ENCODE results near the gene VSIG2. TPM values are rescaled to one million over a fixed set of nuclear protein-coding genes. Genes with fewer than 3 reads are reported as not detected.
A peak's percentile ranks its signal among the peaks of the same experiment; 100 is the strongest.

VSIG2 gene
- total RNA-seq: not detected in 2 replicates
- long read RNA-seq: 0 reads

- DNase-seq (ENCODE audit: low read depth, low spot score): no peak
- no peaks in the 10 kb centered on the region for H3K9me3 Mint-ChIP-seq
- peaks cover 19% of the 10 kb centered on the region for H3K4me1 Mint-ChIP-seq
- TF ChIP-seq CTCF (conservative IDR thresholded peaks at IDR 0.05): no peak
- H3K27me3 Mint-ChIP-seq (ENCODE audit: low read depth): peaks cover 63% of the 10 kb centered on the region
- H3K36me3 Mint-ChIP-seq (ENCODE audit: low read depth): no peaks in the 10 kb centered on the region
- H3K27ac Mint-ChIP-seq (ENCODE audit: unreplicated experiment): no peak within 1 kb of the TSS
- H3K4me3 Mint-ChIP-seq: no peak within 1 kb of the TSS
These were observed at the start of gene VSIG2 for GRCh38 chr11:124751741-124752470. Gene VSIG2, minus strand, starts transcription at chr11:124752255. Its CDS starts 118 bp downstream, at chr11:124752137.

GRCh38 chr11:124801014-124801413, 49.0 kb upstream of the VSIG2 start:
- no peak for TF ChIP-seq CTCF (conservative IDR thresholded peaks at IDR 0.05)
- Mint-ChIP-seq H3K4me3 (peak overlapping the region; percentile 93), H3K36me3 (ENCODE audit: low read depth) (peaks cover 10% of the 10 kb centered on the region), H3K4me1 (peaks cover 34% of the 10 kb centered on the region), H3K27me3 (ENCODE audit: low read depth) (no peaks in the 10 kb centered on the region), H3K27ac (ENCODE audit: unreplicated experiment) (peak overlapping the region; percentile 98), H3K9me3 (no peaks in the 10 kb centered on the region)
- DNase-seq (ENCODE audit: low read depth, low spot score): no peak

GRCh38 chr11:124800226-124800929, 48.3 kb upstream of the VSIG2 start, which contains the start of gene MSANTD2:
Gene MSANTD2, minus strand, starts transcription at chr11:124800406. Its CDS starts 26 bp downstream, at chr11:124800380.
- peaks cover 4% of the 10 kb centered on the region for H3K36me3 Mint-ChIP-seq (ENCODE audit: low read depth)
- DNase-seq (ENCODE audit: low read depth, low spot score): peak; percentile 76
- peaks cover 34% of the 10 kb centered on the region for H3K4me1 Mint-ChIP-seq
- peak within 1 kb of the TSS; percentile 93 for H3K4me3 Mint-ChIP-seq
- H3K27ac Mint-ChIP-seq (ENCODE audit: unreplicated experiment): peak within 1 kb of the TSS; percentile 98
- no peaks in the 10 kb centered on the region for H3K9me3 Mint-ChIP-seq
- no peak for TF ChIP-seq CTCF (conservative IDR thresholded peaks at IDR 0.05)
- no peaks in the 10 kb centered on the region for H3K27me3 Mint-ChIP-seq (ENCODE audit: low read depth)

- peak; percentile 31 for TF ChIP-seq CTCF (conservative IDR thresholded peaks at IDR 0.05)
- Mint-ChIP-seq H3K4me1 (peaks cover 34% of the 10 kb centered on the region), H3K4me3 (peak overlapping the region; percentile 93), H3K36me3 (ENCODE audit: low read depth) (peaks cover 2% of the 10 kb centered on the region), H3K27me3 (ENCODE audit: low read depth) (no peaks in the 10 kb centered on the region), H3K27ac (ENCODE audit: unreplicated experiment) (peak overlapping the region; percentile 53), H3K9me3 (no peaks in the 10 kb centered on the region)
- peak; percentile 34 for DNase-seq (ENCODE audit: low read depth, low spot score)
These were observed 47.5 kb upstream of the VSIG2 start for GRCh38 chr11:124799348-124800225.

GRCh38 chr11:124798991-124799347, 46.9 kb upstream of the VSIG2 start:
- H3K9me3 Mint-ChIP-seq: no peaks in the 10 kb centered on the region
- DNase-seq (ENCODE audit: low read depth, low spot score): no peak
- peak overlapping the region; percentile 53 for H3K27ac Mint-ChIP-seq (ENCODE audit: unreplicated experiment)
- TF ChIP-seq CTCF (conservative IDR thresholded peaks at IDR 0.05): no peak
- no peaks in the 10 kb centered on the region for H3K36me3 Mint-ChIP-seq (ENCODE audit: low read depth)
- H3K27me3 Mint-ChIP-seq (ENCODE audit: low read depth): no peaks in the 10 kb centered on the region
- peak overlapping the region; percentile 88 for H3K4me3 Mint-ChIP-seq
- H3K4me1 Mint-ChIP-seq: peaks cover 37% of the 10 kb centered on the region

Measured in neural crest cell (in vitro differentiated cells).